Heart left ventricle (tissue), 13 donors: ENCODE measurements around the gene VAPB.

Source experiments
- POLR2A ChIP-seq, 2 donors: fragments of 450-650 bp; IDR thresholded peaks; one replicate each; pipeline ENCODE4 v1.6.1; 2017; ENCODE audit warnings: antibody characterized with exemption in 2 of 2, mild to moderate bottlenecking in 2 of 2, moderate library complexity in 2 of 2
- TF ChIP-seq, protein P1 (sequence below), 12 donors: fragments of 200-600 bp; sonication (generic) in 4 of 12; IDR thresholded peaks; one replicate each; pipeline versions ENCODE4 v1.5.0 to v1.8.0; 2018 to 2022; ENCODE audit warnings: antibody characterized with exemption in 12 of 12, mild to moderate bottlenecking in 5 of 12
- donor health status: ischemic (EF 13 %, LVEDD 7.1; RV severe dilation, severe dysfunction).
- donor health status: DM: no; HTN: yes; CAD: no.
- donor health status: DM: no; HTN: no; CAD: no.
- donor health status: ischemic (EF 25% LVEDD 6.9; RV normal size, moderate dysfunction).
- donor health status: ischemic (EF 25% LVEDD 5.7; RV mildly dilated, moderate dysfunction).
- donor health status: ischemic (EF 35%, LVEDD 5.7; RV mildly dilated, moderate dysfunction).
- donor health status: nonischemic (EF 11% LVEDD 7.7; RV severe dilation, severe dysfunction).
- donor health status: DM: yes; HTN: yes; CAD: no.
- donor health status: PGD.
- donor health status: ischemic (EF 29% LVEDD 5.4; RV normal size, mild dysfunction).
- donor health status: nonischemic (EF 23%, LVEDD 6.1; RV moderate dilation, normal function).

DNA sequence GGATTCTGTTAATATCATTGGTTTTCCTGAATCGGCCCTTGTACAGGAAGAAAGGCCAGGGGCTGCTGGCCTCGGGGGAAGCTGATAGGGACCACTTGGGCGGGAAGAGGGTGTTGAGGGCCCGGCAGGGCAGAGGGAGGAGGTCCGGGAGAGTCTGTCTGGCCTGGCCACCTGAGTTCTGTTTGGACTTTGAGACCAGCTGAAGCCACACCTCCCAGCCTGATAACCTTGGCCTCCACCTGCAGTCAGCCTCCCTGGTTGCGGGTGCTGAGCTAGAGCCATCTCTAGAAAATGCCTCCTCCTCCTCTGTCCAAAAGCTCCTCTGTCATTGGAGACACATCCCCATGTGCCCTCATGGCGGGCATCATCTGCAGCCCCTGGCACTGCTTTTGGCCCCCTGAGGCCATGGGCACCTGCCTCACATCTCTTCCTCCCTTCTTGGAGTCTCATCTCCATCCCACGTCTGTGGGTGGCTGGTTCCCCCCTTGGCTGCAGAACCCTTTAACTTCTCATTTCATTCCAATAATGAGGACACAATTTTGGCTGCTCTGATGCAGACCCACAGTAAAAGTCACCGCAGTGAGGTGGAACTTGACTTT, 109.5 kb downstream of the VAPB start:
- TF ChIP-seq, protein P1, sequence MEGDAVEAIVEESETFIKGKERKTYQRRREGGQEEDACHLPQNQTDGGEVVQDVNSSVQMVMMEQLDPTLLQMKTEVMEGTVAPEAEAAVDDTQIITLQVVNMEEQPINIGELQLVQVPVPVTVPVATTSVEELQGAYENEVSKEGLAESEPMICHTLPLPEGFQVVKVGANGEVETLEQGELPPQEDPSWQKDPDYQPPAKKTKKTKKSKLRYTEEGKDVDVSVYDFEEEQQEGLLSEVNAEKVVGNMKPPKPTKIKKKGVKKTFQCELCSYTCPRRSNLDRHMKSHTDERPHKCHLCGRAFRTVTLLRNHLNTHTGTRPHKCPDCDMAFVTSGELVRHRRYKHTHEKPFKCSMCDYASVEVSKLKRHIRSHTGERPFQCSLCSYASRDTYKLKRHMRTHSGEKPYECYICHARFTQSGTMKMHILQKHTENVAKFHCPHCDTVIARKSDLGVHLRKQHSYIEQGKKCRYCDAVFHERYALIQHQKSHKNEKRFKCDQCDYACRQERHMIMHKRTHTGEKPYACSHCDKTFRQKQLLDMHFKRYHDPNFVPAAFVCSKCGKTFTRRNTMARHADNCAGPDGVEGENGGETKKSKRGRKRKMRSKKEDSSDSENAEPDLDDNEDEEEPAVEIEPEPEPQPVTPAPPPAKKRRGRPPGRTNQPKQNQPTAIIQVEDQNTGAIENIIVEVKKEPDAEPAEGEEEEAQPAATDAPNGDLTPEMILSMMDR (IDR thresholded peaks at IDR 0.05) = no peak
- no peak for TF ChIP-seq POLR2A (IDR thresholded peaks at IDR 0.05)
